Heart right ventricle (tissue), 16 donors: Measurements from ENCODE around the gene NTRK2. TPM values are rescaled to one million over a fixed set of nuclear protein-coding genes. Genes with fewer than 3 reads are reported as not detected.

Experiments
- ATAC-seq, 8 donors: fragments of 200-7000 bp; cut with Tn5 transposase; one replicate each; pipeline ENCODE4 v1.9.1; 2020; ENCODE audit warnings: mild to moderate bottlenecking in 8 of 8, moderate library complexity in 8 of 8, moderate number of reproducible peaks in 1 of 8
- DNase-seq, 2 donors: peaks; one replicate each; pipeline ENCODE4 v3.0.0-alpha.2; 2020
- H3K27ac ChIP-seq, 10 donors: fragments of 200-600 bp; sonication (generic) in 2 of 10; one replicate each; pipeline versions ENCODE4 v1.5.0 to v1.8.0; 2020 to 2022; ENCODE audit warnings: mild to moderate bottlenecking in 3 of 10
- H3K27me3 ChIP-seq, 7 donors: fragments of 200-600 bp; one replicate each; pipeline ENCODE4 v1.8.0; 2021 to 2022; ENCODE audit warnings: mild to moderate bottlenecking in 2 of 7
- H3K36me3 ChIP-seq, 9 donors: fragments of 200-600 bp; sonication (generic) in 1 of 9; one replicate each; pipeline versions ENCODE4 v1.5.0 to v1.8.0; 2020 to 2022; ENCODE audit warnings: mild to moderate bottlenecking in 2 of 9
- H3K4me1 ChIP-seq, 9 donors: fragments of 200-600 bp; sonication (generic) in 1 of 9; one replicate each; pipeline versions ENCODE4 v1.5.0 to v1.8.0; 2020 to 2022; ENCODE audit warnings: mild to moderate bottlenecking in 4 of 9
- H3K4me3 ChIP-seq, 10 donors: fragments of 200-600 bp; sonication (generic) in 2 of 10; one replicate each; pipeline versions ENCODE4 v1.5.0 to v1.8.0; 2020 to 2022; ENCODE audit warnings: mild to moderate bottlenecking in 7 of 10, moderate library complexity in 2 of 10
- H3K9me3 ChIP-seq, 11 donors: fragments of 200-600 bp in 10 of 11; sonication (generic) in 2 of 11; one replicate each; pipeline versions ENCODE4 v1.5.0 to v1.8.0; 2013 to 2022; ENCODE audit warnings: mild to moderate bottlenecking in 2 of 11, control low read depth in 1 of 11, moderate library complexity in 1 of 11
- CTCF ChIP-seq, 9 donors: fragments of 200-600 bp; sonication (generic) in 2 of 9; IDR thresholded peaks; one replicate each; pipeline versions ENCODE4 v1.5.0 to v1.8.0; 2021 to 2022; ENCODE audit warnings: antibody characterized with exemption in 9 of 9, mild to moderate bottlenecking in 5 of 9, moderate library complexity in 1 of 9
- WGBS, 2 donors: extraction: QIAGEN DNeasy Blood & Tissue Kit; methylation state at CpG; one replicate each; pipeline ENCODE4 v1.1.7; 2013; ENCODE audit warnings: inconsistent platforms in 1 of 2; 5-methylcytosine and 5-hydroxymethylcytosine counted together
- intact Hi-C, 10 donors: fragments of 100-400 bp; cut with DNase I; formaldehyde crosslinking; loops; one replicate each; pipeline versions ENCODE4 v1.11.1 to v1.14.2; 2022
- polyA plus RNA-seq, 2 donors: library from polyadenylated mRNA; stranded (reverse); fragments of 200-250 nt; gene quantifications; one replicate each; pipeline ENCODE4 v1.2.3, GENCODE V29; 2013
- total RNA-seq, 10 donors: library from RNA; stranded (reverse); fragmentation: NEBNext Ultra II Directional in 3 of 10; extraction: Animal tissue kit (Norgen Biotek cat#: 25700) in 3 of 10; gene quantifications; one replicate each; pipeline versions ENCODE4 v1.2.1 to v1.2.4, GENCODE V29; 2021 to 2023
- donor health status: Arrhythmogenic right ventricular cardiomyopathy.
- donor health status: ischemic (EF 13 %, LVEDD 7.1; RV severe dilation, severe dysfunction).
- donor health status: healthy with polysubstance abuse.
- donor health status: DM: no; HTN: yes; CAD: no.
- donor health status: DM: no; HTN: no; CAD: no.
- donor health status: ischemic (EF 25% LVEDD 6.9; RV normal size, moderate dysfunction).
- donor health status: ischemic (EF 25% LVEDD 5.7; RV mildly dilated, moderate dysfunction).
- donor health status: healthy.
- donor health status: DM: yes; HTN: yes; CAD: no.
- donor health status: Ischemic cardiomyopathy.
- donor health status: ischemic (EF 35%, LVEDD 5.7; RV mildly dilated, moderate dysfunction).
- donor health status: nonischemic (EF 11% LVEDD 7.7; RV severe dilation, severe dysfunction).
- donor health status: DM: yes; HTN: yes; CAD: no.
- donor health status: PGD.
- donor health status: ischemic (EF 29% LVEDD 5.4; RV normal size, mild dysfunction).
- donor health status: nonischemic (EF 23%, LVEDD 6.1; RV moderate dilation, normal function).

Gene NTRK2
- total and polyA plus RNA-seq, 12 donors = 1.8 to 7.7 (median 3.0) TPM

DNA sequence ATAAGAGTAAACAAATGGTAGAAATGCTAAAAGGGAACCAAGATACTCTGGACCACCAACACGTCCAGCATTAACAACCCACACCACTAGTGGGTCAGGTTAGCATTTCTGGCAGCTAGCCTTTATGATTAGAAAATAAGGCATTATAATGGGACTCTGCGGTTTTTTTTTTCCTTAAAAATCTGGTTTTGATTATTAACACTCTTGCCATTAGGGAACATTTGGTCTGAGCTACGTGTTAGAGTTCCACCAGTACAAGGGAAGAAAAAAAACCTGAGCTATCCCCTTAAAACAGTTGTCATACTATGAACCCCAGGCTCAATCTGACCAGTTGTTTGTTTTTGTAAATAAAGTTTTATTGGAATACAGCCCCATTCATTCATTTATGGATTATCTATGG, 110.4 kb downstream of the NTRK2 start:
- Histone ChIP-seq H3K9me3 (no peaks in the 10 kb centered on the region), H3K27ac (no peak overlapping the region), H3K36me3 (no peaks in the 10 kb centered on the region), H3K4me3 (no peak overlapping the region), H3K4me1 (peaks cover 0 to 12% (median 0%) of the 10 kb centered on the region in 9 donors), H3K27me3 (peaks cover 0 to 5% (median 3%) of the 10 kb centered on the region in 7 donors)
- DNase-seq = no peak
- no peak for ATAC-seq
- intact Hi-C loops = loop anchor here in 1 of 10 donors (10.0 kb wide), 1 partner anchor 175 kb away; no protein-coding TSS in a partner anchor
- WGBS, 2 donors = 59 to 85% methylated on average over 3 of the region's 3 CpGs
- no peak for TF ChIP-seq CTCF (IDR thresholded peaks at IDR 0.05)

DNA sequence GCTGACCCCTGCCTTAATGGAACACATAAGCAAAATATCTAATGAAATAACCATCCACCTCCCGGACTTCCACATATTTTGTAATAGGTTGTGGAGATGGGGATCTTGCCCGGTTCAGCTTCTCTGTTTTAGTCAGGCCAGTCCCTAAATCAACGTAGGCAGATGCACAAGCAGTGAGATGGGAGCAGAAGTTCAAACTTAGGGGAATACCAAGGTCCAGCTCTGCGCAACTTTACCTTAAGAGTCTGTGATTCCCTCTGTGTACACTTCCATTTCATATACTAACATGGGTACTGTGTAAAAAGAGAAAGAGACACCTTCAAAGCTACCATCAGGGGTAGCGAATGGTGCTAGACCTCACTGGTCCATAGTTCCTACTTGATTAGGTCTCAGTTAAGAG, 110.9 kb downstream of the NTRK2 start:
- H3K27me3 ChIP-seq = peaks cover 0 to 5% (median 3%) of the 10 kb centered on the region in 7 donors
- DNase-seq (no peak), ATAC-seq (no peak)
- no peaks in the 10 kb centered on the region for H3K9me3 ChIP-seq
- H3K4me3 ChIP-seq = no peak overlapping the region
- H3K36me3 ChIP-seq = no peaks in the 10 kb centered on the region
- peaks cover 0 to 12% (median 0%) of the 10 kb centered on the region in 9 donors for H3K4me1 ChIP-seq
- intact Hi-C loops = loop anchor here in 1 of 10 donors (10.0 kb wide), 1 partner anchor 174 kb away; no protein-coding TSS in a partner anchor
- no peak overlapping the region for H3K27ac ChIP-seq
- no peak for TF ChIP-seq CTCF (IDR thresholded peaks at IDR 0.05)
- 95 to 99% methylated on average over 5 of the region's 5 CpGs for WGBS, 2 donors

GRCh38 chr9:84781458-84781857, 111.9 kb downstream of the NTRK2 start:
- ATAC-seq (no peak), DNase-seq (no peak)
- H3K36me3 ChIP-seq = no peaks in the 10 kb centered on the region
- peaks cover 0 to 12% (median 0%) of the 10 kb centered on the region in 9 donors for H3K4me1 ChIP-seq
- intact Hi-C loops = loop anchor here in 1 of 10 donors (10.0 kb wide), 1 partner anchor 173 kb away; no protein-coding TSS in a partner anchor
- H3K9me3 ChIP-seq = no peaks in the 10 kb centered on the region
- no peak overlapping the region for H3K4me3 ChIP-seq
- 50 to 66% methylated on average over 2 of the region's 2 CpGs for WGBS, 2 donors
- H3K27me3 ChIP-seq = peaks cover 0 to 5% (median 3%) of the 10 kb centered on the region in 7 donors
- no peak overlapping the region for H3K27ac ChIP-seq
- peak in 8 of 9 donors; percentile 21 to 52 (median 37) for TF ChIP-seq CTCF (IDR thresholded peaks at IDR 0.05)

- Histone ChIP-seq H3K9me3 (no peaks in the 10 kb centered on the region), H3K27ac (peak overlapping the region in 1 of 10 donors; percentile 33), H3K36me3 (no peaks in the 10 kb centered on the region), H3K4me3 (peak overlapping the region in 1 of 10 donors; percentile 10), H3K4me1 (peaks cover 0 to 12% (median 0%) of the 10 kb centered on the region in 9 donors), H3K27me3 (peaks cover 0 to 5% (median 3%) of the 10 kb centered on the region in 7 donors)
- DNase-seq = peak in 1 of 2 donors; percentile 13
- 42 to 44% methylated on average over 11 of the region's 11 CpGs for WGBS, 2 donors
- ATAC-seq = peak in 3 of 8 donors; percentile 41 to 68 (median 49)
- TF ChIP-seq CTCF (IDR thresholded peaks at IDR 0.05) = no peak
- intact Hi-C loops = loop anchor here in 1 of 10 donors (10.0 kb wide), 1 partner anchor 173 kb away; no protein-coding TSS in a partner anchor
Measured at GRCh38 chr9:84781931-84782866, 112.7 kb downstream of the NTRK2 start.
